HUES48 (cell line): Measurements from ENCODE around the gene XAF1.
A peak's percentile ranks its signal among the peaks of the same experiment; 100 is the strongest.
"Not testable (repeated sequence)": the region's sequence is repeated elsewhere in the genome, so short reads cannot be mapped to it uniquely, and the experiment has no call there.

Experiments used
- H3K27ac ChIP-seq: one replicate; pipeline ENCODE4 v1.7.0; 2013; ENCODE audit warnings: low read depth, low read length, inconsistent platforms
- H3K27me3 ChIP-seq: 2 replicates; pipeline ENCODE4 v1.6.1; 2013; ENCODE audit warnings: mild to moderate bottlenecking, low read length; ENCODE audit not compliant: control insufficient read depth, insufficient read depth
- H3K36me3 ChIP-seq: 2 replicates; pipeline ENCODE4 v1.6.1; 2013; ENCODE audit warnings: low read length; ENCODE audit not compliant: control insufficient read depth, insufficient read depth
- H3K4me1 ChIP-seq: 2 replicates; pipeline ENCODE4 v1.6.1; 2013; ENCODE audit warnings: mild to moderate bottlenecking, low read length; ENCODE audit not compliant: control insufficient read depth, insufficient read depth
- H3K4me3 ChIP-seq: 2 replicates; pipeline ENCODE4 v1.5.1; 2013; ENCODE audit warnings: mild to moderate bottlenecking, low read depth, low read length
- H3K9ac ChIP-seq: 2 replicates; pipeline ENCODE4 v1.6.1; 2013; ENCODE audit warnings: mild to moderate bottlenecking, low read depth, low read length, moderate library complexity
- H3K9me3 ChIP-seq: 2 replicates; pipeline ENCODE4 v1.6.1; 2013; ENCODE audit warnings: low read length; ENCODE audit not compliant: control insufficient read depth, insufficient read depth

The XAF1 gene

GRCh38 chr17:6713918-6714271, 42.0 kb upstream of the XAF1 start:
- Histone ChIP-seq H3K4me1 (peaks cover 10% of the 10 kb centered on the region), H3K9me3 (peaks cover 3% of the 10 kb centered on the region; the same call in 1 of the 2 replicates), H3K27me3 (peaks cover 33% of the 10 kb centered on the region), H3K4me3 (peak overlapping the region; percentile 60), H3K27ac (no peak overlapping the region), H3K36me3 (no peaks in the 10 kb centered on the region), H3K9ac (no peak overlapping the region)

DNA sequence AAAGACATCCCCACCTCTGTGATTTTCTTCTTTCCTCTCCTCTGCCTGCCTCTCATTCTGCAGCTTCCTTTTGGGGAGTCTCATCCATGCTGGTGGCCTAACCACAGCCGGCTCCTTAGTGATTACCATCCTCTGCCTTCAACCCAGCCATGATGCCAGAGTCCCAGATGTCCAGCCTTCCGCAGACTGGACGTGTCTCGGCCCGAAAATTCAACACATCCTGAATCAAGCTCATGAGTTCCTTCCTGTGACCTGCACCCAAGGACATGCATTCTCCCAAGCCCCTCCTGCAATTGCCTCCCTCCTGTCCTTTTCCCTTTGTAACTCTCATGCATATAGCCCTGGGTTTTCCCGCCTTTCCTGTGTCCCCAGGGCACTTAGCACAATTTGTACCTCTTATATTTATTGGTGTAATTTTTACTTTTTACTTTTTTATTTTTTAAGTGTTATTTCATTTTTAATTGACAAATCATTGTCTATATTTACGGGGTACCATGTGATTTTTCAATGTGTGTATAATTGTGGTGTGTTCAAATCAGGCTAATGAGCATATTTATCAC, 41.5 kb upstream of the XAF1 start:
- Histone ChIP-seq H3K4me1 (peaks cover 10% of the 10 kb centered on the region), H3K36me3 (no peaks in the 10 kb centered on the region), H3K9ac (no peak overlapping the region), H3K4me3 (peak overlapping the region; percentile 60), H3K27me3 (peaks cover 33% of the 10 kb centered on the region), H3K27ac (no peak overlapping the region), H3K9me3 (peaks cover 3% of the 10 kb centered on the region; the same call in 1 of the 2 replicates)

DNA sequence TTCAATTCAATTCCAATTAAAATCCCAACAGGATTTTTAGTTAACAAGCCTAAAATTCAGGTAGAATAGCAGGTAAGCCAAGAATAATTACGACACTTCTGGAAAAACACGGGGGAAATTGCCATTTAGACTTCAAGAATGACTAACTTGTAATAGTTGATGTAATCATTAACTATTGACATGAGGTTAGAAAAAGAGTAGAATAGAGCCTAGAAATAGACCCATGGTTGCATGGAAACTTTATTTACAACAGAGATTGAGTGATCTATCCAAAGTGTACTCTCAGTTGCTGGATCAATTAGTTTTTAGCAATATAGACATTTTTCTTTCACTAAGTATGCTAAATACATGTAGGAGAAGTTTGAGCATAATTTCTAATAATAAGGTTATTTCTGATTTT, 39.1 kb upstream of the XAF1 start:
- Histone ChIP-seq H3K36me3 (no peaks in the 10 kb centered on the region), H3K27ac (no peak overlapping the region), H3K27me3 (peaks cover 35% of the 10 kb centered on the region)

DNA sequence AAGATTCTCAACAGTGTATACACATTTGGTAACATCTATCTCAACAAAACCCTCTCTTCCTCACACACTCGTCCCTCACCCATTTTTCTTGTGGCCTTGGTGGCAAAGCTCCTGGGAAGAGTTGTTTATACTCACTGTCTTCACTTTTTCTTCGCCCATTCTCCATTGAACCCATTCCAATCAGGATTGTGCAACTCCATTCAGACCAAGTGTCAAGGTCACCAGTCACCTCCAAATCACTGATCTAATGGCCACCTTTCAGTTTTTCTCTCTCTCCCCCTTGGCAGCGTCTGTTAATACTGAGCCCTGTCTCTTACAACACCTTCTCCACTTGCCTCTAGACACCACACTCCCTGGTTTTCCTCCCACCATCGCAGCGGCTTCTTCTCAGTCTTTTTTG, 34.1 kb upstream of the XAF1 start:
- Histone ChIP-seq H3K27me3 (peaks cover 3% of the 10 kb centered on the region; the same call in 1 of the 2 replicates), H3K4me3 (no peak overlapping the region), H3K9me3 (no peaks in the 10 kb centered on the region; the same call in 1 of the 2 replicates), H3K4me1 (no peaks in the 10 kb centered on the region), H3K27ac (no peak overlapping the region), H3K36me3 (no peaks in the 10 kb centered on the region), H3K9ac (no peak overlapping the region)

More for the DNA sequence above, 39.1 kb upstream of the XAF1 start:
- Histone ChIP-seq H3K4me3 (no peak overlapping the region), H3K9me3 (peaks cover 3% of the 10 kb centered on the region; the same call in 1 of the 2 replicates), H3K9ac (no peak overlapping the region), H3K4me1 (peaks cover 10% of the 10 kb centered on the region)

DNA sequence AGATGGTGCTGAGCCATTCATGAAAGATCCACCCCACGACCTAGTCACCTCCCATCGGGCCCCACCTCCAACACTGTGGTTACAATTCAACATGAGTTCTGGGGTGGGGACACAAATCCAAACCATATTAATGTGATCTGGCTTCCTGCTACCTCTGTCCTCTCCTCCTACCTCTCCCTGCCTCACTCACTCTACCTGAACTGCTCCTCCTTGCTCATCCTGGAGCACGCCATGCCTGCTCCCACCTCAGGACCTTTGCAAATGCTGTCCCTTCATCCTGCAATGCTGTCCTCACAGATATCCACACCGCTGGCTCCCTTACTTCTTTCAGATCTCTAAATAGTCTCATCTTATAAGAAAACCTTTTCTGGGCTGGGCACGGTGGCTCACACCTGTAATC, 31.8 kb upstream of the XAF1 start:
- no peak overlapping the region for H3K9ac ChIP-seq
- peaks cover 3% of the 10 kb centered on the region; the same call in 1 of the 2 replicates for H3K27me3 ChIP-seq
- H3K36me3 ChIP-seq: no peaks in the 10 kb centered on the region
- H3K4me3 ChIP-seq: no peak overlapping the region
- H3K27ac ChIP-seq: no peak overlapping the region
- no peaks in the 10 kb centered on the region for H3K9me3 ChIP-seq
- no peaks in the 10 kb centered on the region for H3K4me1 ChIP-seq

- Histone ChIP-seq H3K27ac (no peak overlapping the region), H3K9ac (no peak overlapping the region), H3K4me3 (no peak overlapping the region), H3K27me3 (no peaks in the 10 kb centered on the region), H3K4me1 (no peaks in the 10 kb centered on the region), H3K36me3 (no peaks in the 10 kb centered on the region), H3K9me3 (no peaks in the 10 kb centered on the region)
Observed at GRCh38 chr17:6729531-6729930, 26.3 kb upstream of the XAF1 start.

DNA sequence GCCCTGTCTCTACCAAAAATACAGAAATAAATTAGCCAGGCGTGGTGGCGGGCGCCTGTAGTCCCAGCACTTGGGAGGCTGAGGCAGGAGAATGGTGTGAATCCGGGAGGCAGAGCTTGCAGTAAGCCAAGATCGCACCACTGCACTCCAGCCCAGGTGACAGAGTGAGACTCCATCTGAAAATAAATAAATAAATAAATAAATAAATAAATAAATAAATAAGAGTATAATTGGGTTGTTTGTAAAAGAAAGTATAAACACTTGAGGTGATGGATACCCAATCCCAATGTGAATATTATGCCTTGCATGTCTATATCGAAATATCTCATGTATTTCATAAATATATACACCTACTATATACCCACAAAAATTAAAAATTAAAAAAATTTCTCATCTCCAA, 9.2 kb upstream of the XAF1 start:
- H3K27ac ChIP-seq, H3K9me3 ChIP-seq, H3K4me3 ChIP-seq, H3K27me3 ChIP-seq, H3K36me3 ChIP-seq, H3K4me1 ChIP-seq, H3K9ac ChIP-seq: not testable (repeated sequence)

- Histone ChIP-seq H3K36me3 (no peaks in the 10 kb centered on the region), H3K9me3 (no peaks in the 10 kb centered on the region), H3K27ac (no peak overlapping the region), H3K9ac (no peak overlapping the region), H3K4me3 (no peak overlapping the region), H3K27me3 (no peaks in the 10 kb centered on the region), H3K4me1 (peaks cover 9% of the 10 kb centered on the region)
Observed at GRCh38 chr17:6748617-6749016, 7.2 kb upstream of the XAF1 start.

- Histone ChIP-seq H3K27me3 (no peaks in the 10 kb centered on the region), H3K9ac (no peak overlapping the region), H3K36me3 (no peaks in the 10 kb centered on the region), H3K4me1 (peaks cover 9% of the 10 kb centered on the region), H3K4me3 (no peak overlapping the region), H3K27ac (no peak overlapping the region), H3K9me3 (no peaks in the 10 kb centered on the region)
Observed at GRCh38 chr17:6749519-6749918, 6.3 kb upstream of the XAF1 start.

GRCh38 chr17:6752068-6752909, 3.6 kb upstream of the XAF1 start:
- Histone ChIP-seq H3K4me3 (no peak overlapping the region), H3K4me1 (peaks cover 9% of the 10 kb centered on the region), H3K27me3 (no peaks in the 10 kb centered on the region), H3K9me3 (no peaks in the 10 kb centered on the region), H3K9ac (no peak overlapping the region), H3K27ac (no peak overlapping the region), H3K36me3 (no peaks in the 10 kb centered on the region)

DNA sequence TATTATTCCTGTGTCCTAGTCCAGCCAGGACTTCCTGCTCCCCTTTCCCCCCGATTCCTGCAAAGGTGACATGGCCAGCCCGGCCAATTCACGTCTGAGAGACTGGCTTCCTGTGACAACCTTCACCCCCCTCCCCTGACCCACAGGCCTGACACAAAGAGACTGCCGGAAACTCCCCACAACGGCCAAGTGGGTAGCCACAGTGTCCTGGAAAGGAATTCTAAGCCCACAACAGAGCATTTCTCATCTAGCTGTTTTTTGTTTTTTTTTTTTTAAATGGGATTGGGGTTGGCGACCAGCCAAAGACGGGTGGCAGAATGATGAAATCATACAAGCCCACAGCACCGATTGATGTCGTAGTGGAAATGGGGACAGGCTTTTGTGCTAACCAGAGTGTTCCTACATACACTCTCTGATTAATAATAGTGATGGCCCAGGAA, 2.8 kb upstream of the XAF1 start:
- no peaks in the 10 kb centered on the region for H3K9me3 ChIP-seq
- H3K27ac ChIP-seq: no peak overlapping the region
- H3K27me3 ChIP-seq: no peaks in the 10 kb centered on the region
- H3K4me3 ChIP-seq: no peak overlapping the region
- no peaks in the 10 kb centered on the region for H3K36me3 ChIP-seq
- H3K4me1 ChIP-seq: peaks cover 9% of the 10 kb centered on the region
- no peak overlapping the region for H3K9ac ChIP-seq
